SU-DHL-6 (cell line): ENCODE data around the gene SPATA1.

Experiments
- EZH2phosphoT487 ChIP-seq: fragments of 200-600 bp; sonication (generic), shearing (Covaris generic); conservative IDR thresholded peaks from 2 replicates; pipeline ENCODE4 v1.6.1; 2018; ENCODE audit warnings: mild to moderate bottlenecking, antibody characterized with exemption, low read length, moderate library complexity, mixed read lengths
- TF ChIP-seq, protein P1 (sequence below): fragments of 200-600 bp; sonication (generic); IDR thresholded peaks from one replicate; pipeline ENCODE4 v1.5.1; 2017; ENCODE audit warnings: antibody characterized with exemption, mild to moderate bottlenecking, low read length, moderate library complexity; ENCODE audit not compliant: insufficient read depth, poor library complexity, severe bottlenecking

DNA sequence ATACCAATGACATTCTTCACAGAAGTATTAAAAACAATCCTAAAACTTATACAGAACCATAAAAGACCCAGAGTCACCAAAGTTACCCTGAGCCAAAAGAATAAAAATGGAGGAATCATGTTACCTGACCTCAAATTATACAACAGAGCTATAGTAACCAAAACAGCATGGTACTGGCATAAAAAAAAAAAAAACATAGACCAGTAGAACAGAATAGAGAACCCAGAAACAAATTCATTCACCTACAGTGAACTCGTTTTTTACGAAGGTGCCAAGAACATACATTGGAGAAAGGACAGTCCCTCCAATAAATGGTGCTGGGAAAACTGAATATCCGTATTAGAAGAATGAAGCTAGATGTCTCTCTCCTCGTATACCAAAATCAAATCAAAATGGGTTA, 2.8 kb downstream of the SPATA1 start:
- TF ChIP-seq, protein P1, sequence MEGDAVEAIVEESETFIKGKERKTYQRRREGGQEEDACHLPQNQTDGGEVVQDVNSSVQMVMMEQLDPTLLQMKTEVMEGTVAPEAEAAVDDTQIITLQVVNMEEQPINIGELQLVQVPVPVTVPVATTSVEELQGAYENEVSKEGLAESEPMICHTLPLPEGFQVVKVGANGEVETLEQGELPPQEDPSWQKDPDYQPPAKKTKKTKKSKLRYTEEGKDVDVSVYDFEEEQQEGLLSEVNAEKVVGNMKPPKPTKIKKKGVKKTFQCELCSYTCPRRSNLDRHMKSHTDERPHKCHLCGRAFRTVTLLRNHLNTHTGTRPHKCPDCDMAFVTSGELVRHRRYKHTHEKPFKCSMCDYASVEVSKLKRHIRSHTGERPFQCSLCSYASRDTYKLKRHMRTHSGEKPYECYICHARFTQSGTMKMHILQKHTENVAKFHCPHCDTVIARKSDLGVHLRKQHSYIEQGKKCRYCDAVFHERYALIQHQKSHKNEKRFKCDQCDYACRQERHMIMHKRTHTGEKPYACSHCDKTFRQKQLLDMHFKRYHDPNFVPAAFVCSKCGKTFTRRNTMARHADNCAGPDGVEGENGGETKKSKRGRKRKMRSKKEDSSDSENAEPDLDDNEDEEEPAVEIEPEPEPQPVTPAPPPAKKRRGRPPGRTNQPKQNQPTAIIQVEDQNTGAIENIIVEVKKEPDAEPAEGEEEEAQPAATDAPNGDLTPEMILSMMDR = no peak
- no peak for TF ChIP-seq EZH2phosphoT487
